GM19193 (cell line): ENCODE measurements around the gene SERINC3.

Source experiments
- POLR2A ChIP-seq: IDR thresholded peaks from 4 replicates; pipeline ENCODE4 v1.6.1; 2011; ENCODE audit not compliant: insufficient read depth, insufficient read length; ENCODE audit errors: extremely low read depth

Gene SERINC3

GRCh38 chr20:44513871-44514270, 8.0 kb downstream of the SERINC3 start:
- no peak for TF ChIP-seq POLR2A

GRCh38 chr20:44509762-44510161, 12.1 kb downstream of the SERINC3 start:
- no peak for TF ChIP-seq POLR2A

- TF ChIP-seq POLR2A: no peak
Measured at GRCh38 chr20:44504402-44505307, 17.2 kb downstream of the SERINC3 start.

- TF ChIP-seq POLR2A: no peak
Measured at GRCh38 chr20:44502968-44503367, 18.9 kb downstream of the SERINC3 start.

- TF ChIP-seq POLR2A: no peak
Measured at GRCh38 chr20:44501448-44501847, 20.4 kb downstream of the SERINC3 start.

- TF ChIP-seq POLR2A: no peak
Measured at GRCh38 chr20:44500221-44500620, 21.6 kb downstream of the SERINC3 start.

GRCh38 chr20:44497761-44498160, 24.1 kb downstream of the SERINC3 start:
- TF ChIP-seq POLR2A: no peak

- TF ChIP-seq POLR2A: no peak
Measured at GRCh38 chr20:44496976-44497375, 24.9 kb downstream of the SERINC3 start.

- no peak for TF ChIP-seq POLR2A
Measured at GRCh38 chr20:44495802-44496481, 25.9 kb downstream of the SERINC3 start.

- TF ChIP-seq POLR2A: no peak
Measured at GRCh38 chr20:44495257-44495656, 26.6 kb downstream of the SERINC3 start.

GRCh38 chr20:44494681-44495080, 27.2 kb downstream of the SERINC3 start:
- no peak for TF ChIP-seq POLR2A

GRCh38 chr20:44494266-44494665, 27.6 kb downstream of the SERINC3 start:
- no peak for TF ChIP-seq POLR2A

GRCh38 chr20:44491635-44492395, 30.1 kb downstream of the SERINC3 start:
- no peak for TF ChIP-seq POLR2A

GRCh38 chr20:44489931-44490330, 31.9 kb downstream of the SERINC3 start:
- TF ChIP-seq POLR2A: no peak

GRCh38 chr20:44489223-44489622, 32.6 kb downstream of the SERINC3 start:
- TF ChIP-seq POLR2A: no peak
